OCI-LY1 (cell line): ENCODE results near the gene AFF1.
"Not testable (repeated sequence)": the region's sequence is repeated elsewhere in the genome, so short reads cannot be mapped to it uniquely, and the experiment has no call there.

ENCODE experiments used
- H2AFZ ChIP-seq: fragments of 200-600 bp; sonication (generic), shearing (Covaris generic); 2 replicates; pipeline ENCODE4 v1.6.0; 2014; ENCODE audit warnings: antibody characterized with exemption, mild to moderate bottlenecking, low read length
- H3F3A ChIP-seq: fragments of 200-600 bp; sonication (generic), shearing (Covaris generic); 2 replicates; pipeline ENCODE4 v1.6.0; 2014; ENCODE audit warnings: mild to moderate bottlenecking, antibody characterized with exemption, low read length, moderate library complexity; ENCODE audit not compliant: insufficient read depth
- H3K27ac ChIP-seq: fragments of 200-600 bp; sonication (generic); 2 replicates; pipeline ENCODE4 v1.5.1; 2014; ENCODE audit warnings: low read length, mixed run types, mild to moderate bottlenecking, low read depth; ENCODE audit not compliant: poor library complexity, severe bottlenecking
- H3K27me3 ChIP-seq: fragments of 200-600 bp; sonication (generic); 2 replicates; pipeline ENCODE4 v1.6.0; 2014; ENCODE audit warnings: antibody characterized with exemption, mild to moderate bottlenecking, low read length, moderate library complexity; ENCODE audit not compliant: insufficient read depth
- H3K36me3 ChIP-seq: fragments of 200-600 bp; sonication (generic); 2 replicates; pipeline ENCODE4 v1.6.1; 2014; ENCODE audit warnings: mild to moderate bottlenecking, antibody characterized with exemption, low read length, moderate library complexity, mixed read lengths; ENCODE audit not compliant: insufficient read depth
- H3K4me1 ChIP-seq: fragments of 200-600 bp; sonication (generic); 2 replicates; pipeline ENCODE4 v1.5.1; 2014; ENCODE audit warnings: mild to moderate bottlenecking, low read length, moderate library complexity; ENCODE audit not compliant: insufficient read depth, severe bottlenecking
- H3K4me2 ChIP-seq: fragments of 200-600 bp; sonication (generic), shearing (Covaris generic); 2 replicates; pipeline ENCODE4 v1.6.1; 2014; ENCODE audit warnings: low read length
- H3K4me3 ChIP-seq: fragments of 200-600 bp; sonication (generic); 2 replicates; pipeline ENCODE4 v1.5.1; 2014; ENCODE audit warnings: low read length, low read depth, mild to moderate bottlenecking, mixed read lengths; ENCODE audit not compliant: poor library complexity, severe bottlenecking
- H3K79me2 ChIP-seq: fragments of 200-600 bp; shearing (Covaris generic); 2 replicates; pipeline ENCODE4 v1.6.1; 2016; ENCODE audit warnings: mixed run types, low read length, mixed read lengths; ENCODE audit not compliant: insufficient read depth
- H3K9ac ChIP-seq: fragments of 200-600 bp; sonication (generic), shearing (Covaris generic); 2 replicates; pipeline ENCODE4 v1.6.1; 2014; ENCODE audit warnings: mild to moderate bottlenecking, low read length, mixed read lengths
- H3K9me2 ChIP-seq: fragments of 200-600 bp; sonication (generic), shearing (Covaris generic); 2 replicates; pipeline ENCODE4 v1.6.1; 2014; ENCODE audit warnings: low read depth, mild to moderate bottlenecking, low read length, mixed read lengths
- H3K9me3 ChIP-seq: fragments of 200-600 bp; shearing (Covaris generic); 2 replicates; pipeline ENCODE4 v1.6.1; 2014; ENCODE audit warnings: low read length, mixed read lengths
- H4K20me1 ChIP-seq: fragments of 200-600 bp; sonication (generic), shearing (Covaris generic); 2 replicates; pipeline ENCODE4 v1.6.0; 2016; ENCODE audit warnings: mild to moderate bottlenecking, low read length; ENCODE audit not compliant: insufficient read depth
- CTCF ChIP-seq: fragments of 200-600 bp; sonication (generic), shearing (Covaris generic); IDR thresholded peaks from 2 replicates; pipeline ENCODE4 v1.5.1; 2017; ENCODE audit warnings: mild to moderate bottlenecking, antibody characterized with exemption, low read length, moderate library complexity, mixed read lengths
- EZH2 ChIP-seq: fragments of 200-600 bp; sonication (generic), shearing (Covaris generic); IDR thresholded peaks from 2 replicates; pipeline ENCODE4 v1.8.0; 2017; ENCODE audit warnings: borderline replicate concordance, mixed run types, mild to moderate bottlenecking, antibody characterized with exemption, low read length, moderate library complexity, mixed read lengths

Gene AFF1

DNA sequence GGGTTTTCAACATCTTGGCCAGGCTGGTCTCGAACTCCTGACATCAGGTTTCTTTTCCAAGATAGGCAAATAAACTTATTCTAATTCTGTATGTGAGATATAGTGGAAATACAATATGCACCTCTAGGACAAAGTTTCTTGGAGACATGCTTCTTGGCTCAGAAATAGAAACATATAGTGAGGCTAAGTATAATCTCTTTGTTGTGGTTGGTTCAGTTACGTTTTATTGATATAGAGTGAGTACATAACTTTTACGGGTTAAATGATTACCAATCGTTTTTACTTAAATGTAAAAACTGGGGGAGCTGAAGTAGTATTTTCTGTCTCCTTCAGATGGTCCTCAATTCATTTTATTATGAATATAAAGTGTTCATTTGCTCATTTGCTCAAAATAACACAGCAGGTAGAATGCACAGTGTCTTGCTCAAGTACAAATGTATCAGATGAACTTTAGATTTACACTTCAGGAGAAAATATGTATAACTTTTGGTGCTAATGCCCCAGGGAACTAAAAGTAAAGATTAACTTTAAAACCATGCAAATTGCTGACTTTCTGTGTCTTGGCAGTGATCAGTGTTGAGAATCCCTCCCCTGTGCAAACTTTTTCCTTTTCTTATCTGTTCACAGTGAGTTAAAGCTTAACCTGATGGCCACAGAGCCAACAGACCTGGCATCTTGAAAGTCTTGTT, 77.6 kb downstream of the AFF1 start:
- Histone ChIP-seq H3K9ac (no peak overlapping the region), H3K36me3 (no peaks in the 10 kb centered on the region), H3F3A (peaks cover 3% of the 10 kb centered on the region; the same call in 1 of the 2 replicates), H3K9me2 (no peaks in the 10 kb centered on the region), H3K27me3 (no peaks in the 10 kb centered on the region), H3K4me3 (no peak overlapping the region), H3K4me2 (no peak overlapping the region), H3K9me3 (no peaks in the 10 kb centered on the region), H3K4me1 (peaks cover 13% of the 10 kb centered on the region), H4K20me1 (no peaks in the 10 kb centered on the region), H3K79me2 (no peaks in the 10 kb centered on the region), H3K27ac (no peak overlapping the region), H2AFZ (no peak overlapping the region)
- TF ChIP-seq EZH2 (no peak), CTCF (no peak)

DNA sequence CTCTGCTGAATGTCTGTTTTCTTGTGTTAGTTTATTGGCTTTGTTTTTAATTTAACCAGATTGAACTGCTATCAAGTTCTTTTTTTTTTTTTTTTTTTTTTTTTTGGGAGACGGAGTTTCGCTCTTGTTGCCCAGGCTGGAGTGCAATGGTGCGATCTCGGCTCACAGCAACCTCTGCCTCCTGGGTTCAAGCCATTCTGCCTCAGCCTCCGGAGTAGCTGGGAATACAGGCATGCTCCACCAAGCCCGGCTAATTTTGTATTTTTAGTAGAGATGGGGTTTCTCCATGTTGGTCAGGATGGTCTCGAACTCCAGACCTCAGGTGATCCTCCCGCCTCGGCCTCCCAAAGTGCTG, 78.1 kb downstream of the AFF1 start:
- H3K9ac ChIP-seq, H3K4me3 ChIP-seq, H2AFZ ChIP-seq, H3K27me3 ChIP-seq, H3K4me2 ChIP-seq, H3F3A ChIP-seq, H3K79me2 ChIP-seq, H4K20me1 ChIP-seq, H3K9me2 ChIP-seq, H3K27ac ChIP-seq, H3K9me3 ChIP-seq, H3K4me1 ChIP-seq, H3K36me3 ChIP-seq: not testable (repeated sequence)

DNA sequence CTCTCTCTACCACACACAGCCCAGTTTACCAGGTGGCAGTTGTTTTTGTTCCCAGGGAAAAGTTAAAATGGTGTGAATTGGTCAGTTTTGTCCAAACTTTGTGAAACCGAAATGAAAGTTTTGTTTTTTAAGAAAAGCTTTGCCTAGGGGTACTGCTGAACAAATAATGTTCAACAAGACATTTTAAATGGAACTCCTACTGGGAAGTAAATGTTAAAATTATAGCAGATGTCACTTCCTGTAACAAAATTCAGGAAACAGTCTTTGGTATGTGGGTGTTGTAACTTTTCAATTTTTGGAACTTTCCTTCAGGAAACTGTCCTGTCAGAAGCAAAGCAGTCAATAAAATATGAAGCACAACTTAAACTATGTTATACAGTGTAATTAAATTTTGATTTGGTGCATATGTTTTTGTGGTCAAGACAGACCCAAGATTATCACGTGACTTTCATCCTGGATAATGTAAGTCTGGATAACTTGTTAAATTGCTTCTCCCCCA, 79.5 kb downstream of the AFF1 start:
- H4K20me1 ChIP-seq: no peaks in the 10 kb centered on the region
- no peak overlapping the region for H2AFZ ChIP-seq
- no peak overlapping the region for H3K9ac ChIP-seq
- H3K27ac ChIP-seq: no peak overlapping the region
- H3K9me2 ChIP-seq: no peaks in the 10 kb centered on the region
- no peak overlapping the region for H3K4me3 ChIP-seq
- H3K27me3 ChIP-seq: no peaks in the 10 kb centered on the region
- H3K4me1 ChIP-seq: peaks cover under 1% of the 10 kb centered on the region
- H3K79me2 ChIP-seq: no peaks in the 10 kb centered on the region
- no peak overlapping the region for H3K4me2 ChIP-seq
- peaks cover 3% of the 10 kb centered on the region; the same call in 1 of the 2 replicates for H3F3A ChIP-seq
- no peaks in the 10 kb centered on the region for H3K36me3 ChIP-seq
- H3K9me3 ChIP-seq: no peaks in the 10 kb centered on the region
- TF ChIP-seq CTCF (no peak), EZH2 (no peak)

GRCh38 chr4:87015416-87015815, 80.6 kb downstream of the AFF1 start:
- Histone ChIP-seq H2AFZ (no peak overlapping the region), H3K79me2 (no peaks in the 10 kb centered on the region), H3K9ac (no peak overlapping the region), H3K36me3 (no peaks in the 10 kb centered on the region), H3K27ac (no peak overlapping the region), H3K4me2 (no peak overlapping the region), H3K4me3 (no peak overlapping the region), H3K4me1 (peaks cover 9% of the 10 kb centered on the region), H4K20me1 (no peaks in the 10 kb centered on the region), H3K27me3 (no peaks in the 10 kb centered on the region), H3F3A (peaks cover 3% of the 10 kb centered on the region; the same call in 1 of the 2 replicates), H3K9me3 (no peaks in the 10 kb centered on the region), H3K9me2 (no peaks in the 10 kb centered on the region)
- TF ChIP-seq EZH2 (no peak), CTCF (no peak)
